Sigmoid colon (tissue), 7 donors: Measurements from ENCODE around the gene RPTOR. TPM values are rescaled to one million over a fixed set of nuclear protein-coding genes. Genes with fewer than 3 reads are reported as not detected.
A peak's percentile ranks its signal among the peaks of the same experiment; 100 is the strongest.

Experiments
- DNase-seq: peaks from one replicate; pipeline ENCODE4 v3.0.0-alpha.2; 2019
- H3K27ac ChIP-seq, 4 donors: fragments of 200-600 bp; sonication (generic); one replicate each; pipeline ENCODE4 v1.5.1; 2016 to 2019; ENCODE audit warnings: mild to moderate bottlenecking in 1 of 4
- H3K27me3 ChIP-seq, 3 donors: fragments of 200-600 bp; sonication (generic); one replicate each; pipeline ENCODE4 v1.5.1; 2019; ENCODE audit warnings: mild to moderate bottlenecking in 1 of 3
- H3K36me3 ChIP-seq, 4 donors: fragments of 200-600 bp; sonication (generic); one replicate each; pipeline ENCODE4 v1.5.1; 2016 to 2019
- H3K4me1 ChIP-seq, 4 donors: fragments of 200-600 bp; sonication (generic); one replicate each; pipeline ENCODE4 v1.5.1; 2017 to 2019
- H3K4me3 ChIP-seq, 4 donors: fragments of 200-600 bp; sonication (generic); one replicate each; pipeline ENCODE4 v1.5.1; 2017 to 2019; ENCODE audit warnings: mild to moderate bottlenecking in 2 of 4, moderate library complexity in 1 of 4
- H3K9me3 ChIP-seq, 4 donors: fragments of 200-600 bp in 3 of 4; sonication (generic) in 3 of 4; one replicate each; pipeline versions ENCODE4 v1.5.1 to v1.6.1; 2013 to 2019
- CTCF ChIP-seq, 4 experiments: fragments of 450-650 bp in 3 of 4; fragments of 200-600 bp in 1 of 4; IDR thresholded peaks; one replicate each; pipeline ENCODE4 v1.5.1; 2016 to 2019; ENCODE audit warnings: antibody characterized with exemption in 4 of 4, mild to moderate bottlenecking in 3 of 4, moderate library complexity in 2 of 4
- EP300 ChIP-seq, 4 donors: sonication (generic); formaldehyde crosslinking; IDR thresholded peaks; one replicate each; pipeline ENCODE4 v1.6.1; 2017; ENCODE audit warnings: antibody characterized with exemption in 4 of 4
- POLR2A ChIP-seq, 2 donors: fragments of 450-650 bp; IDR thresholded peaks; one replicate each; pipeline ENCODE4 v1.6.1; 2016; ENCODE audit warnings: antibody characterized with exemption in 2 of 2, mild to moderate bottlenecking in 2 of 2, moderate library complexity in 2 of 2
- POLR2AphosphoS5 ChIP-seq, 4 donors: sonication (generic); formaldehyde crosslinking; IDR thresholded peaks; one replicate each; pipeline ENCODE4 v1.6.1; 2017; ENCODE audit warnings: antibody characterized with exemption in 4 of 4
- WGBS, 2 donors: extraction: QIAGEN DNeasy Blood & Tissue Kit; methylation state at CpG; one replicate each; pipeline ENCODE4 v1.1.7; 2013; 5-methylcytosine and 5-hydroxymethylcytosine counted together
- intact Hi-C: fragments of 100-400 bp; cut with DNase I; formaldehyde crosslinking; loops from one replicate; pipeline ENCODE4 v1.15.1; 2023
- polyA plus RNA-seq, 3 donors: library from polyadenylated mRNA; stranded (reverse); fragments of 200-250 nt; gene quantifications; one replicate each; pipeline ENCODE4 v1.2.3, GENCODE V29; 2013
- total RNA-seq, 4 donors: library from RNA; depleted of rRNA; stranded (reverse); fragments of >200 nt; gene quantifications; one replicate each; pipeline ENCODE4 v1.1.0, GENCODE V29; 2016
- donor health status: healthy with polysubstance abuse.
- donor health status: Bipolar disorder and iron deficiency.
- donor health status: healthy.

The RPTOR gene
- total and polyA plus RNA-seq, 7 donors: 3.7 to 68.7 (median 22.9) TPM

- H3K27ac ChIP-seq: peak overlapping the region; percentile 0 to 72 (median 60)
- intact Hi-C loops: loop anchor here (2.0 to 5.0 kb wide), 3 partner anchors 26 to 87 kb away; no protein-coding TSS in a partner anchor
- peaks cover 0 to 59% (median 47%) of the 10 kb centered on the region in 4 donors for H3K4me1 ChIP-seq
- 75 to 83% methylated on average over 40 of the region's 40 CpGs for WGBS, 2 donors
- no peaks in the 10 kb centered on the region for H3K27me3 ChIP-seq
- H3K36me3 ChIP-seq: no peaks in the 10 kb centered on the region
- TF ChIP-seq POLR2AphosphoS5 (IDR thresholded peaks at IDR 0.05) (peak; percentile 4 to 81 (median 78)), EP300 (IDR thresholded peaks at IDR 0.05) (no peak), CTCF (IDR thresholded peaks at IDR 0.05) (peak in 1 of 4 experiments; percentile 13), POLR2A (IDR thresholded peaks at IDR 0.05) (no peak)
- DNase-seq: peak; percentile 94
- no peak overlapping the region for H3K4me3 ChIP-seq
- H3K9me3 ChIP-seq: no peaks in the 10 kb centered on the region
Observed at GRCh38 chr17:80859002-80859941, 314.6 kb downstream of the RPTOR start.

- TF ChIP-seq EP300 (IDR thresholded peaks at IDR 0.05) (no peak), CTCF (IDR thresholded peaks at IDR 0.05) (no peak), POLR2A (IDR thresholded peaks at IDR 0.05) (no peak), POLR2AphosphoS5 (IDR thresholded peaks at IDR 0.05) (no peak)
- intact Hi-C loops: loop anchor here (2.0 to 10.0 kb wide), 3 partner anchors 75 to 433 kb away; partner anchors contain the start of gene NPTX1
- 95 to 96% methylated on average over 20 of the region's 20 CpGs for WGBS, 2 donors
- H3K27ac ChIP-seq: peak overlapping the region in 3 of 4 donors; percentile 57 to 72 (median 62)
- H3K27me3 ChIP-seq: no peaks in the 10 kb centered on the region
- no peaks in the 10 kb centered on the region for H3K9me3 ChIP-seq
- H3K36me3 ChIP-seq: no peaks in the 10 kb centered on the region
- peak; percentile 56 for DNase-seq
- peaks cover 0 to 59% (median 47%) of the 10 kb centered on the region in 4 donors for H3K4me1 ChIP-seq
- no peak overlapping the region for H3K4me3 ChIP-seq
Observed at GRCh38 chr17:80860101-80860671, 315.5 kb downstream of the RPTOR start.

- H3K27me3 ChIP-seq: no peaks in the 10 kb centered on the region
- intact Hi-C loops: loop anchor here (2.0 to 10.0 kb wide), 3 partner anchors 74 to 434 kb away; partner anchors contain the start of gene NPTX1
- WGBS, 2 donors: 83 to 88% methylated on average over 11 of the region's 11 CpGs
- peaks cover 0 to 55% (median 44%) of the 10 kb centered on the region in 4 donors for H3K4me1 ChIP-seq
- no peak for DNase-seq
- no peak for TF ChIP-seq POLR2A (IDR thresholded peaks at IDR 0.05)
- no peak for TF ChIP-seq EP300 (IDR thresholded peaks at IDR 0.05)
- no peak for TF ChIP-seq POLR2AphosphoS5 (IDR thresholded peaks at IDR 0.05)
- TF ChIP-seq CTCF (IDR thresholded peaks at IDR 0.05): no peak
- no peaks in the 10 kb centered on the region for H3K9me3 ChIP-seq
- no peaks in the 10 kb centered on the region for H3K36me3 ChIP-seq
- peak overlapping the region in 3 of 4 donors; percentile 57 to 72 (median 62) for H3K27ac ChIP-seq
- no peak overlapping the region for H3K4me3 ChIP-seq
Observed at GRCh38 chr17:80860703-80861417, 316.2 kb downstream of the RPTOR start.

- intact Hi-C loops: loop anchor here (2.0 to 10.0 kb wide), 3 partner anchors 73 to 435 kb away; partner anchors contain the start of gene NPTX1
- TF ChIP-seq POLR2A (IDR thresholded peaks at IDR 0.05) (no peak), POLR2AphosphoS5 (IDR thresholded peaks at IDR 0.05) (peak in 1 of 4 donors; percentile 20), CTCF (IDR thresholded peaks at IDR 0.05) (no peak), EP300 (IDR thresholded peaks at IDR 0.05) (no peak)
- Histone ChIP-seq H3K27me3 (no peaks in the 10 kb centered on the region), H3K36me3 (no peaks in the 10 kb centered on the region), H3K4me3 (no peak overlapping the region), H3K27ac (peak overlapping the region in 3 of 4 donors; percentile 57 to 72 (median 62)), H3K4me1 (peaks cover 0 to 51% (median 43%) of the 10 kb centered on the region in 4 donors), H3K9me3 (no peaks in the 10 kb centered on the region)
- DNase-seq: peak; percentile 60
- WGBS, 2 donors: 74 to 78% methylated on average over 11 of the region's 11 CpGs
Observed at GRCh38 chr17:80861418-80861815, 316.8 kb downstream of the RPTOR start.
